GM12878 (cell line): ENCODE measurements around the gene GPRIN2. TPM values are rescaled to one million over a fixed set of nuclear protein-coding genes. Genes with fewer than 3 reads are reported as not detected.

Experiments used
- ATAC-seq: fragments of 200-7000 bp; cut with Tn5 transposase; 3 replicates; pipeline ENCODE4 v1.9.1; 2020; ENCODE audit warnings: mild to moderate bottlenecking, moderate library complexity
- BruUV-seq: library from RNA; stranded (reverse); fragments of 400-500 nt; replicated peaks from 2 replicates; lab custom pipeline; 2021; lab: Mats Ljungman, UMichigan
- CTCF ChIA-PET: fragments of 300-600 bp; sonication (Branson Sonifier 250); formaldehyde crosslinking; extraction: SDS; loops from one replicate; lab custom pipeline; 2021; ENCODE audit warnings: inconsistent platforms; lab: Yijun Ruan, JAX
- POLR2A ChIA-PET: fragments of 350-600 bp; formaldehyde crosslinking; extraction: SDS; loops from one replicate; lab custom pipeline; 2021; ENCODE audit warnings: inconsistent platforms; lab: Charles Lee
- RAD21 ChIA-PET: fragments of 300-600 bp; sonication (Branson Sonifier 250); formaldehyde crosslinking; loops from one replicate; lab custom pipeline; 2023; ENCODE audit warnings: antibody characterized with exemption; ENCODE audit not compliant: unreplicated experiment; lab: Charles Lee
- SMC1A ChIA-PET: fragments of 300-600 bp; sonication (Branson Sonifier 250); formaldehyde crosslinking; loops from one replicate; lab custom pipeline; 2023; ENCODE audit not compliant: unreplicated experiment, uncharacterized antibody; lab: Charles Lee
- DNase-seq: peaks from one replicate; pipeline ENCODE4 v3.0.0-alpha.2; 2011; ENCODE audit warnings: low read depth, low spot score
- FAIRE-seq: peaks from 3 replicates; lab custom pipeline; 2011; peaks lifted over from hg19 to GRCh38; lab: Jason Lieb, UNC
- H2AFZ ChIP-seq: 2 replicates; pipeline ENCODE4 v1.6.0; 2011; ENCODE audit warnings: low read depth, low read length, control low read depth; ENCODE audit not compliant: control insufficient read depth
- H3K27ac ChIP-seq: 2 replicates; pipeline ENCODE4 v1.5.1; 2011; ENCODE audit warnings: control low read depth; ENCODE audit not compliant: control insufficient read depth, insufficient read depth
- H3K27me3 ChIP-seq, 2 experiments: replicated peaks in 1 of 2; 2 replicates each; pipeline versions ENCODE4 v1.6.0 to v1.6.1; 2011; ENCODE audit warnings: low read length in 1 of 2; ENCODE audit not compliant: control insufficient read depth in 2 of 2, insufficient read depth in 2 of 2
- H3K36me3 ChIP-seq, 2 experiments: 2 replicates each; pipeline ENCODE4 v1.5.1; 2011; ENCODE audit warnings: low read length in 1 of 2; ENCODE audit not compliant: control insufficient read depth in 2 of 2, insufficient read depth in 2 of 2
- H3K4me1 ChIP-seq: 2 replicates; pipeline ENCODE4 v1.6.1; 2011; ENCODE audit warnings: mild to moderate bottlenecking, low read length, moderate library complexity, mixed read lengths; ENCODE audit not compliant: control insufficient read depth, insufficient read depth
- H3K4me2 ChIP-seq: 2 replicates; pipeline ENCODE4 v1.6.0; 2011; ENCODE audit warnings: control low read depth; ENCODE audit not compliant: control insufficient read depth, insufficient read depth
- H3K4me3 ChIP-seq: fragments of 200-600 bp; sonication (generic); 2 replicates; pipeline ENCODE4 v1.5.1; 2016
- H3K79me2 ChIP-seq: 2 replicates; pipeline ENCODE4 v1.6.0; 2011; ENCODE audit warnings: low read length; ENCODE audit not compliant: control insufficient read depth, insufficient read depth
- H3K9ac ChIP-seq: 2 replicates; pipeline ENCODE4 v1.8.0; 2011; ENCODE audit warnings: low read length, control low read depth, mixed read lengths; ENCODE audit not compliant: control insufficient read depth, insufficient read depth
- H3K9me3 ChIP-seq: replicated peaks from 3 replicates; pipeline ENCODE4 v1.5.1; 2011; ENCODE audit warnings: mild to moderate bottlenecking, low read length; ENCODE audit not compliant: control insufficient read depth, insufficient read depth
- H4K20me1 ChIP-seq: 2 replicates; pipeline ENCODE4 v1.6.0; 2011; ENCODE audit not compliant: control insufficient read depth, insufficient read depth
- CBFB ChIP-seq: IDR thresholded peaks from 2 replicates; pipeline ENCODE4 v1.6.1; 2016; ENCODE audit warnings: antibody characterized with exemption, low read depth
- CHD2 ChIP-seq: IDR thresholded peaks from 2 replicates; pipeline ENCODE4 v1.6.1; 2011; ENCODE audit warnings: low read depth, low read length, improper control_type of control experiment, borderline replicate concordance
- DPF2 ChIP-seq: fragments of 450-650 bp; IDR thresholded peaks from 2 replicates; pipeline ENCODE4 v1.6.1; 2017; ENCODE audit warnings: mild to moderate bottlenecking
- MEF2A ChIP-seq: IDR thresholded peaks from 2 replicates; pipeline ENCODE4 v1.6.1; 2011; ENCODE audit warnings: low read depth, mild to moderate bottlenecking, low read length, moderate library complexity; ENCODE audit not compliant: insufficient read depth
- POLR2AphosphoS5 ChIP-seq: IDR thresholded peaks from 2 replicates; pipeline ENCODE4 v1.6.1; 2011; ENCODE audit warnings: mild to moderate bottlenecking, low read length, inconsistent platforms
- RCOR1 ChIP-seq: conservative IDR thresholded peaks from 2 replicates; pipeline ENCODE4 v1.6.1; 2012; ENCODE audit warnings: low read depth, low read length, improper control_type of control experiment
- TARDBP ChIP-seq: IDR thresholded peaks from 2 replicates; pipeline ENCODE4 v1.6.1; 2016; ENCODE audit warnings: borderline replicate concordance
- ZNF207 ChIP-seq: fragments of 450-650 bp; IDR thresholded peaks from 2 replicates; pipeline ENCODE4 v1.6.1; 2014; ENCODE audit warnings: antibody characterized with exemption, mild to moderate bottlenecking, borderline replicate concordance
- ZNF622 ChIP-seq: fragments of 450-650 bp; IDR thresholded peaks from 2 replicates; pipeline ENCODE4 v1.6.1; 2017; ENCODE audit warnings: mild to moderate bottlenecking, inconsistent platforms
- ZSCAN29 ChIP-seq: fragments of 450-650 bp; IDR thresholded peaks from 2 replicates; pipeline ENCODE4 v1.6.1; 2017; ENCODE audit warnings: mild to moderate bottlenecking, moderate library complexity
- WGBS: methylation state at CpG from one replicate; pipeline ENCODE4 v1.1.6; 2016; ENCODE audit warnings: low lambda C conversion rate; ENCODE audit not compliant: insufficient replicate concordance, insufficient coverage; ENCODE audit errors: missing lambda C conversion rate; 5-methylcytosine and 5-hydroxymethylcytosine counted together
- in situ Hi-C: fragments of 300-500 bp; cut with MboI; formaldehyde crosslinking; loops from 9 replicates; pipeline ENCODE4 v1.14.3; 2018; ENCODE audit warnings: mixed read lengths
- intact Hi-C: fragments of 100-400 bp; cut with micrococcal nuclease; formaldehyde crosslinking; loops from one replicate; pipeline ENCODE4 v1.14.2; 2022; ENCODE audit not compliant: unreplicated experiment
- polyA plus RNA-seq, 11 experiments: library from polyadenylated mRNA; depleted of rRNA in 4 of 11; unstranded in 6 of 11; stranded (reverse) in 5 of 11; fragments of >200 nt; fragmentation: Nextera tagmentation in 4 of 11; fragmentation: Illumina TruSeq in 1 of 11; extraction: Ambion mirVana in 4 of 11; extraction: Trizol in 1 of 11; gene quantifications; 1 replicate in 1 of 11; 2 replicates in 10 of 11; pipeline versions ENCODE4 v1.2.1 to v1.2.3, GENCODE V29; 2011 to 2016; ENCODE audit warnings: inconsistent platforms in 2 of 11, missing spikeins in 2 of 11, low read depth in 1 of 11
- total RNA-seq, 4 experiments: library from RNA; depleted of rRNA in 3 of 4; stranded (reverse); fragments of >200 nt in 3 of 4; fragmentation: Illumina TruSeq in 1 of 4; extraction: Trizol in 1 of 4; gene quantifications; 2 replicates each; pipeline versions ENCODE4 v1.2.1 to v1.2.3, GENCODE V29; 2013 to 2021
- TF ChIP-seq, protein P1 (sequence below): IDR thresholded peaks from 2 replicates; pipeline ENCODE4 v1.6.1; 2012; ENCODE audit warnings: improper control_type of control experiment, low read depth, low read length; ENCODE audit not compliant: insufficient replicate concordance

The GPRIN2 gene
- total and polyA plus RNA-seq, 10 of the 15 experiments (the other 5 are each of a cell fraction or from before 2014, with no cell fraction given), result 0.13 TPM; not detected in 9

DNA sequence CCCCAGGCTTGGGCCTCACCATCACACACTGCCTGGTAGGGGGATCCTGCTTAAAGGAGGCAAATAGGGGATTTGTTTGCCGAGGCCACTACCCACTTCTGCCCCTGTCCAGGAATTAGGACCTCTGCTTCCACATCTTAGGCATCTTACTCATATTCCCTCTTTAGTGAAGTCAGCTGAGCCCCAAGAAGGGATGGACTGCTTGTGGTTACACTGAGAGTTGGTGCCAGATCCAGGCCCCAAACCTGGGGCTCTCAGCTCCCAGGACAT, 1.6 kb upstream of the GPRIN2 start:
- TF ChIP-seq DPF2, result no peak
- TF ChIP-seq CBFB, result no peak
- TF ChIP-seq ZSCAN29, result no peak
- no TSS peak for BruUV-seq
- in situ Hi-C loops, result no loop called here
- ChIA-PET CTCF (no interaction called here), RAD21 (no interaction called here), SMC1A (no interaction called here), POLR2A (no interaction called here)
- Histone ChIP-seq H3K4me3 (no peak overlapping the region), H4K20me1 (no peaks in the 10 kb centered on the region), H3K9me3 (no peaks in the 10 kb centered on the region), H3K4me2 (no peak overlapping the region), H3K27me3 (peaks cover 3 to 5% of the 10 kb centered on the region in 2 experiments; a peak in 3 of 4 replicates), H3K9ac (no peak overlapping the region), H3K4me1 (no peaks in the 10 kb centered on the region), H3K79me2 (no peaks in the 10 kb centered on the region), H3K27ac (no peak overlapping the region), H3K36me3 (no peaks in the 10 kb centered on the region), H2AFZ (no peak overlapping the region)
- intact Hi-C loops, result no loop called here
- DNase-seq, result no peak
- ATAC-seq, result no peak
- 0% methylated on average over 1 of the region's 1 CpG for WGBS
- FAIRE-seq, result no peak

DNA sequence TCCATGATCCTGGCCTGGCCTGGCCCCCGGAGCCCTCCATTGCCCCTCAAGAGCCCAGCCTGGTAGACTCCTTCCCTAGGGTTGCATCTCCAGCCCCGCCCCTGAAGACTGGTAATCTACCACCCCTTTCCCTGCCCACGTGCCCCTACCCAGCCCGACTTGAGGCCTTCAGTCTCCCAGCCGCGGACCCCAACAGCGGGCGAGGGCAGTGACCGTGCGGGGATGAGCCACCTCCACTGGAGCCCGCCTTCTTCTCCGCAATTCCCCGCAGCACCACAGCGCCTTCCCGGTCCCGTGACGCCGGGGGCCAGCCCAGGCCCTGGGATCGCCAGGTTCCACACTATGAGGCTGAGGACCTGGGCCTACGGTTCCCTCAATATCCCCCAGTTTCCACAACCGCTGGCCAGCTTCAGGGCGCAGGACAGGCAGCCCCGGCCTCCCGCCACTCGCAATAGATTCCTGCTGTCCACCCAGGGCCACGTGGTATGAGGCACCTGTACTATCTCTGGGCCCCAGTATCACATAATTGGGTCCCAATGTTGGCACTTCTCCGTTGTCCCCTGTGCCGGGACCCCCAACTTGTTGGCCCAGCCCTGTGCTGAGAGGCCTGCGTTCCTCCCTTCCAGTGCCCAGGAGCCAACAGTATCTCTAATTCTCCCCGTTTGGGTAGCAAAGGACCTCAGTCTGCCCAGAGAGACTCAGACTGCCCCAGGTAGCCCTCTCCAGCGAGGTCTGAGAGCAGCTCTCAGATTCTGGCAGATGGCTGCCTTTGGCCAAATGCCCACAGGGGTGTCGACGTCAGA, 1.1 kb upstream of the GPRIN2 start:
- ChIA-PET CTCF (no interaction called here), RAD21 (no interaction called here), SMC1A (no interaction called here), POLR2A (no interaction called here)
- ATAC-seq, result no peak
- H3K4me3 ChIP-seq, result no peak overlapping the region
- H3K4me2 ChIP-seq, result no peak overlapping the region
- intact Hi-C loops, result no loop called here
- H2AFZ ChIP-seq, result no peak overlapping the region
- BruUV-seq, result no TSS peak
- WGBS, result 61% methylated on average over 33 of the region's 33 CpGs
- no peak for FAIRE-seq
- DNase-seq, result no peak
- H3K27me3 ChIP-seq, result peaks cover 3 to 8% of the 10 kb centered on the region in 2 experiments; a peak in 3 of 4 replicates
- no peaks in the 10 kb centered on the region for H4K20me1 ChIP-seq
- H3K36me3 ChIP-seq, result no peaks in the 10 kb centered on the region
- no peaks in the 10 kb centered on the region for H3K79me2 ChIP-seq
- no peaks in the 10 kb centered on the region for H3K4me1 ChIP-seq
- in situ Hi-C loops, result no loop called here
- H3K9me3 ChIP-seq, result no peaks in the 10 kb centered on the region
- no peak overlapping the region for H3K9ac ChIP-seq
- no peak overlapping the region for H3K27ac ChIP-seq
- TF ChIP-seq RCOR1, result no peak
- no peak for TF ChIP-seq CBFB
- TF ChIP-seq, protein P1, sequence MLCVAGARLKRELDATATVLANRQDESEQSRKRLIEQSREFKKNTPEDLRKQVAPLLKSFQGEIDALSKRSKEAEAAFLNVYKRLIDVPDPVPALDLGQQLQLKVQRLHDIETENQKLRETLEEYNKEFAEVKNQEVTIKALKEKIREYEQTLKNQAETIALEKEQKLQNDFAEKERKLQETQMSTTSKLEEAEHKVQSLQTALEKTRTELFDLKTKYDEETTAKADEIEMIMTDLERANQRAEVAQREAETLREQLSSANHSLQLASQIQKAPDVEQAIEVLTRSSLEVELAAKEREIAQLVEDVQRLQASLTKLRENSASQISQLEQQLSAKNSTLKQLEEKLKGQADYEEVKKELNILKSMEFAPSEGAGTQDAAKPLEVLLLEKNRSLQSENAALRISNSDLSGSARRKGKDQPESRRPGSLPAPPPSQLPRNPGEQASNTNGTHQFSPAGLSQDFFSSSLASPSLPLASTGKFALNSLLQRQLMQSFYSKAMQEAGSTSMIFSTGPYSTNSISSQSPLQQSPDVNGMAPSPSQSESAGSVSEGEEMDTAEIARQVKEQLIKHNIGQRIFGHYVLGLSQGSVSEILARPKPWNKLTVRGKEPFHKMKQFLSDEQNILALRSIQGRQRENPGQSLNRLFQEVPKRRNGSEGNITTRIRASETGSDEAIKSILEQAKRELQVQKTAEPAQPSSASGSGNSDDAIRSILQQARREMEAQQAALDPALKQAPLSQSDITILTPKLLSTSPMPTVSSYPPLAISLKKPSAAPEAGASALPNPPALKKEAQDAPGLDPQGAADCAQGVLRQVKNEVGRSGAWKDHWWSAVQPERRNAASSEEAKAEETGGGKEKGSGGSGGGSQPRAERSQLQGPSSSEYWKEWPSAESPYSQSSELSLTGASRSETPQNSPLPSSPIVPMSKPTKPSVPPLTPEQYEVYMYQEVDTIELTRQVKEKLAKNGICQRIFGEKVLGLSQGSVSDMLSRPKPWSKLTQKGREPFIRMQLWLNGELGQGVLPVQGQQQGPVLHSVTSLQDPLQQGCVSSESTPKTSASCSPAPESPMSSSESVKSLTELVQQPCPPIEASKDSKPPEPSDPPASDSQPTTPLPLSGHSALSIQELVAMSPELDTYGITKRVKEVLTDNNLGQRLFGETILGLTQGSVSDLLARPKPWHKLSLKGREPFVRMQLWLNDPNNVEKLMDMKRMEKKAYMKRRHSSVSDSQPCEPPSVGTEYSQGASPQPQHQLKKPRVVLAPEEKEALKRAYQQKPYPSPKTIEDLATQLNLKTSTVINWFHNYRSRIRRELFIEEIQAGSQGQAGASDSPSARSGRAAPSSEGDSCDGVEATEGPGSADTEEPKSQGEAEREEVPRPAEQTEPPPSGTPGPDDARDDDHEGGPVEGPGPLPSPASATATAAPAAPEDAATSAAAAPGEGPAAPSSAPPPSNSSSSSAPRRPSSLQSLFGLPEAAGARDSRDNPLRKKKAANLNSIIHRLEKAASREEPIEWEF, result no peak
- TF ChIP-seq POLR2AphosphoS5, result no peak
- TF ChIP-seq ZNF207, result no peak
- TF ChIP-seq TARDBP, result no peak
- no peak for TF ChIP-seq ZNF622
- no peak for TF ChIP-seq MEF2A
- TF ChIP-seq CHD2, result no peak
